Measurements from ENCODE around the gene PCDHA9.

DNA sequence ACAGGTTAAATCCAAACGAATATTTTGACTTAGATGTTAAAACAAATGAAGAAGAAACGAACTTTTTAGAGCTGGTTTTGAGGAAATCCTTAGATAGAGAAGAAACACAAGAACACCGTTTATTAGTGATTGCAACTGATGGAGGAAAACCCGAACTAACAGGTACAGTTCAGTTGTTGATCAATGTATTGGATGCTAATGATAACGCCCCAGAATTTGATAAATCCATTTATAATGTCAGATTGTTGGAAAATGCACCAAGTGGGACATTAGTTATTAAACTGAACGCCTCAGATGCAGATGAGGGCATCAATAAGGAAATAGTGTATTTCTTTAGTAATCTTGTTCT, 25.9 kb upstream of the PCDHA9 start:
- TF ChIP-seq TAF1 (conservative IDR thresholded peaks at IDR 0.05) (no peak), RAD21 (IDR thresholded peaks at IDR 0.05) (no peak)
- TF ChIP-seq, protein P1, sequence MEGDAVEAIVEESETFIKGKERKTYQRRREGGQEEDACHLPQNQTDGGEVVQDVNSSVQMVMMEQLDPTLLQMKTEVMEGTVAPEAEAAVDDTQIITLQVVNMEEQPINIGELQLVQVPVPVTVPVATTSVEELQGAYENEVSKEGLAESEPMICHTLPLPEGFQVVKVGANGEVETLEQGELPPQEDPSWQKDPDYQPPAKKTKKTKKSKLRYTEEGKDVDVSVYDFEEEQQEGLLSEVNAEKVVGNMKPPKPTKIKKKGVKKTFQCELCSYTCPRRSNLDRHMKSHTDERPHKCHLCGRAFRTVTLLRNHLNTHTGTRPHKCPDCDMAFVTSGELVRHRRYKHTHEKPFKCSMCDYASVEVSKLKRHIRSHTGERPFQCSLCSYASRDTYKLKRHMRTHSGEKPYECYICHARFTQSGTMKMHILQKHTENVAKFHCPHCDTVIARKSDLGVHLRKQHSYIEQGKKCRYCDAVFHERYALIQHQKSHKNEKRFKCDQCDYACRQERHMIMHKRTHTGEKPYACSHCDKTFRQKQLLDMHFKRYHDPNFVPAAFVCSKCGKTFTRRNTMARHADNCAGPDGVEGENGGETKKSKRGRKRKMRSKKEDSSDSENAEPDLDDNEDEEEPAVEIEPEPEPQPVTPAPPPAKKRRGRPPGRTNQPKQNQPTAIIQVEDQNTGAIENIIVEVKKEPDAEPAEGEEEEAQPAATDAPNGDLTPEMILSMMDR (IDR thresholded peaks at IDR 0.05; ENCODE audit: low read depth, low read length, missing input control) = no peak
- TF ChIP-seq, protein P2, sequence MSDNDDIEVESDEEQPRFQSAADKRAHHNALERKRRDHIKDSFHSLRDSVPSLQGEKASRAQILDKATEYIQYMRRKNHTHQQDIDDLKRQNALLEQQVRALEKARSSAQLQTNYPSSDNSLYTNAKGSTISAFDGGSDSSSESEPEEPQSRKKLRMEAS (IDR thresholded peaks at IDR 0.05) = no peak
- TF ChIP-seq, protein P3, sequence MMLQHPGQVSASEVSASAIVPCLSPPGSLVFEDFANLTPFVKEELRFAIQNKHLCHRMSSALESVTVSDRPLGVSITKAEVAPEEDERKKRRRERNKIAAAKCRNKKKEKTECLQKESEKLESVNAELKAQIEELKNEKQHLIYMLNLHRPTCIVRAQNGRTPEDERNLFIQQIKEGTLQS (IDR thresholded peaks at IDR 0.05) = no peak

Data from liver (tissue), 3 donors.